Osteocyte (in vitro differentiated cells): ENCODE results near the gene CEACAM3. TPM values are rescaled to one million over a fixed set of nuclear protein-coding genes. Genes with fewer than 3 reads are reported as not detected.

Experiments used
- DNase-seq: peaks from one replicate; pipeline ENCODE4 v3.0.0; 2021; ENCODE audit warnings: mixed read lengths; ENCODE audit not compliant: unreplicated experiment; ENCODE audit errors: extremely low spot score
- H3K27ac Mint-ChIP-seq: one replicate; pipeline ENCODE4 v1.8.0; 2021; ENCODE audit warnings: mild to moderate bottlenecking, mixed read lengths; ENCODE audit not compliant: unreplicated experiment
- H3K27me3 Mint-ChIP-seq: one replicate; pipeline ENCODE4 v1.8.0; 2021; ENCODE audit warnings: mixed read lengths; ENCODE audit not compliant: unreplicated experiment
- H3K36me3 Mint-ChIP-seq: one replicate; pipeline ENCODE4 v1.8.0; 2021; ENCODE audit warnings: mixed read lengths; ENCODE audit not compliant: unreplicated experiment
- H3K4me1 Mint-ChIP-seq: one replicate; pipeline ENCODE4 v1.8.0; 2021; ENCODE audit warnings: mixed read lengths; ENCODE audit not compliant: unreplicated experiment
- H3K4me3 Mint-ChIP-seq: one replicate; pipeline ENCODE4 v1.8.0; 2021; ENCODE audit warnings: mild to moderate bottlenecking, moderate library complexity, mixed read lengths; ENCODE audit not compliant: unreplicated experiment
- H3K9me3 Mint-ChIP-seq: one replicate; pipeline ENCODE4 v1.8.0; 2021; ENCODE audit warnings: mixed read lengths; ENCODE audit not compliant: unreplicated experiment
- total RNA-seq: library from RNA; stranded (reverse); gene quantifications from 2 replicates; pipeline ENCODE4 v1.2.1, GENCODE V29; 2021
- TF ChIP-seq, protein P1 (sequence below): fragments of 200-600 bp; sonication (generic); IDR thresholded peaks from 2 replicates; pipeline ENCODE4 v1.5.0; 2021; ENCODE audit warnings: antibody characterized with exemption, mild to moderate bottlenecking, moderate library complexity

Gene CEACAM3
- total RNA-seq, 1 donor from 2014 or later, result not detected

GRCh38 chr19:41801031-41801430 lies 4.6 kb downstream of the CEACAM3 start:
- DNase-seq, result no peak
- Mint-ChIP-seq H3K27me3 (peaks cover 22% of the 10 kb centered on the region), H3K4me1 (no peaks in the 10 kb centered on the region), H3K27ac (no peak overlapping the region), H3K9me3 (no peaks in the 10 kb centered on the region), H3K36me3 (no peaks in the 10 kb centered on the region), H3K4me3 (no peak overlapping the region)
- TF ChIP-seq, protein P1, sequence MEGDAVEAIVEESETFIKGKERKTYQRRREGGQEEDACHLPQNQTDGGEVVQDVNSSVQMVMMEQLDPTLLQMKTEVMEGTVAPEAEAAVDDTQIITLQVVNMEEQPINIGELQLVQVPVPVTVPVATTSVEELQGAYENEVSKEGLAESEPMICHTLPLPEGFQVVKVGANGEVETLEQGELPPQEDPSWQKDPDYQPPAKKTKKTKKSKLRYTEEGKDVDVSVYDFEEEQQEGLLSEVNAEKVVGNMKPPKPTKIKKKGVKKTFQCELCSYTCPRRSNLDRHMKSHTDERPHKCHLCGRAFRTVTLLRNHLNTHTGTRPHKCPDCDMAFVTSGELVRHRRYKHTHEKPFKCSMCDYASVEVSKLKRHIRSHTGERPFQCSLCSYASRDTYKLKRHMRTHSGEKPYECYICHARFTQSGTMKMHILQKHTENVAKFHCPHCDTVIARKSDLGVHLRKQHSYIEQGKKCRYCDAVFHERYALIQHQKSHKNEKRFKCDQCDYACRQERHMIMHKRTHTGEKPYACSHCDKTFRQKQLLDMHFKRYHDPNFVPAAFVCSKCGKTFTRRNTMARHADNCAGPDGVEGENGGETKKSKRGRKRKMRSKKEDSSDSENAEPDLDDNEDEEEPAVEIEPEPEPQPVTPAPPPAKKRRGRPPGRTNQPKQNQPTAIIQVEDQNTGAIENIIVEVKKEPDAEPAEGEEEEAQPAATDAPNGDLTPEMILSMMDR, result no peak

GRCh38 chr19:41801792-41802211 lies 5.4 kb downstream of the CEACAM3 start:
- H3K36me3 Mint-ChIP-seq, result no peaks in the 10 kb centered on the region
- H3K4me1 Mint-ChIP-seq, result no peaks in the 10 kb centered on the region
- no peak overlapping the region for H3K27ac Mint-ChIP-seq
- no peaks in the 10 kb centered on the region for H3K9me3 Mint-ChIP-seq
- H3K27me3 Mint-ChIP-seq, result peaks cover 19% of the 10 kb centered on the region
- H3K4me3 Mint-ChIP-seq, result no peak overlapping the region
- DNase-seq, result no peak
- TF ChIP-seq, protein P1, result no peak

DNA sequence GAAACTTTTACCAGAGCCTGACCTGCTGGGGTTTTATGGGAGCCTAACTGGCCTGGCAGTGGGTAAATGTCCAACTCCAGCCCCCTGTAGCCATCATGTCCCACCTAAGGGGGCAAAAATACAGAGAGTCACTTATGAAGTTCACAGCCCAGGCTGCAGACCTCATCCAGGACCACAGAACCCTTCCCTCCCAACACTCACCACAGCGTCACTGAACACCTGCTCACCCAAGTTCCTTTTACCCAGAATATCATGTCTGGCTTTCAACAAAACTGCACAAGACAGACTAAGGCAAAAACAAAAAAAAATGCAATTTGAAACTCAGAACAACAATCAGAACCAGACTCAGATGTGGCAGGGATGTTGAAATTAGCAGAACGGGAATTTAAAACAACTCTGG lies 6.4 kb downstream of the CEACAM3 start:
- DNase-seq, result no peak
- Mint-ChIP-seq H3K27ac (no peak overlapping the region), H3K27me3 (peaks cover 16% of the 10 kb centered on the region), H3K36me3 (no peaks in the 10 kb centered on the region), H3K4me1 (no peaks in the 10 kb centered on the region), H3K9me3 (no peaks in the 10 kb centered on the region), H3K4me3 (no peak overlapping the region)
- TF ChIP-seq, protein P1, result no peak

DNA sequence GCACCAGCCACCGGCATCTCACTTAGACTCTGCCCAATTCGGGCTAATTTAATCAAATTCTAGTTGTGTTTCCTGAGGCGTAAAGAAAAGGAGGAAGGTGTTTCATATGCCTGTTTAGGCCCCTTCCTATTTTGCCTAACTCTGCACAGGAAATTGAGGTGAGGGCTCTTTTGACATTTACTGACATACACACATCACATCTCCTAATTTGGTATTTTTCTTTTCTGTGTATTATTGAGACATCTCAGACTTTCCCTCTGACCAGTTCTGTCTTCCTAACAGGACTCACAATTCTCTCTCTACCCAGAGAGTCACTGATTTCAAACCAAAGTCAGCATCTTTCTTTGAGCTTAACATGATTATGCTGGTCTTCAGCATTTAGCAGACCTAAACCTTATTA lies 7.9 kb downstream of the CEACAM3 start:
- Mint-ChIP-seq H3K9me3 (no peaks in the 10 kb centered on the region), H3K27ac (no peak overlapping the region), H3K27me3 (peaks cover 13% of the 10 kb centered on the region)

DNA sequence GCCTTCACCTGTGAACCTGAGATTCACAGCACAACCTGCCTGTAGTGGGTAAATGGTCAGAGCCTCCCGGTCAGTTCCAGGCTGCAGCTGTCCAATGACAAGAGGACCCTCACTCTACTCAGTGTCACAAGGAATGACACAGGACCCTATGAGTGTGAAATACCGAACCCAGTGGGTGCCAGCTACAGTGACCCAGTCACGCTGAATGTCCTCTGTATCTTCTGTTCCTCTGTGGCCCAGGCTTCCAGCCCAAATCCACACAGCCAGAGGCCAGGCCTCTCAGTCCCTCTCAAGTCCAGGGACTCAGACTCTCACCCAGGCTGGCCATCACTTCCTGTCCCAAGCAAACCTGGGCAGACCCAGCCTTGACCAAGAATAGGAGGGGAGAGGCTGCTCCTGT lies 10.8 kb downstream of the CEACAM3 start:
- Mint-ChIP-seq H3K27ac (no peak overlapping the region), H3K4me1 (no peaks in the 10 kb centered on the region), H3K9me3 (no peaks in the 10 kb centered on the region), H3K36me3 (no peaks in the 10 kb centered on the region), H3K27me3 (peaks cover 10% of the 10 kb centered on the region), H3K4me3 (no peak overlapping the region)
- TF ChIP-seq, protein P1, result no peak
- no peak for DNase-seq

More for the DNA sequence above, 7.9 kb downstream of the CEACAM3 start:
- Mint-ChIP-seq H3K4me3 (no peak overlapping the region), H3K4me1 (no peaks in the 10 kb centered on the region), H3K36me3 (no peaks in the 10 kb centered on the region)
- TF ChIP-seq, protein P1, result no peak
- no peak for DNase-seq
